RKO (cell line): ENCODE data around the gene OGN.

ENCODE experiments used
- DNase-seq: peaks from one replicate; pipeline ENCODE4 v3.0.0-alpha.2; 2016; ENCODE audit warnings: low spot score

Gene OGN

GRCh38 chr9:92405818-92406217 lies 1.4 kb upstream of the OGN start:
- no peak for DNase-seq

- DNase-seq, result no peak
Observed at GRCh38 chr9:92402826-92403745, 1.3 kb downstream of the OGN start.

GRCh38 chr9:92402360-92402759 lies 2.0 kb downstream of the OGN start:
- no peak for DNase-seq

GRCh38 chr9:92397853-92398252 lies 6.5 kb downstream of the OGN start:
- no peak for DNase-seq

GRCh38 chr9:92395617-92396016 lies 8.8 kb downstream of the OGN start:
- no peak for DNase-seq

GRCh38 chr9:92393686-92394085 lies 10.7 kb downstream of the OGN start:
- no peak for DNase-seq

GRCh38 chr9:92392690-92393089 lies 11.7 kb downstream of the OGN start:
- peak; percentile 50 for DNase-seq

- peak; percentile 26 for DNase-seq
Observed at GRCh38 chr9:92385953-92386352, 18.4 kb downstream of the OGN start.

GRCh38 chr9:92385477-92385876 lies 18.9 kb downstream of the OGN start:
- DNase-seq, result no peak

- DNase-seq, result no peak
Observed at GRCh38 chr9:92385001-92385400, 19.4 kb downstream of the OGN start.

- DNase-seq, result peak; percentile 35
Observed at GRCh38 chr9:92384375-92384774, 20.0 kb downstream of the OGN start.

- DNase-seq, result no peak
Observed at GRCh38 chr9:92381775-92382174, 22.6 kb downstream of the OGN start.

- DNase-seq, result no peak
Observed at GRCh38 chr9:92380603-92381002, 23.8 kb downstream of the OGN start.

GRCh38 chr9:92378865-92379560 lies 25.4 kb downstream of the OGN start:
- no peak for DNase-seq

GRCh38 chr9:92377876-92378275 lies 26.5 kb downstream of the OGN start:
- no peak for DNase-seq

- DNase-seq, result no peak
Observed at GRCh38 chr9:92373167-92373566, 31.2 kb downstream of the OGN start.

- DNase-seq, result no peak
Observed at GRCh38 chr9:92369075-92369474, 35.3 kb downstream of the OGN start.

- no peak for DNase-seq
Observed at GRCh38 chr9:92360083-92360482, 44.3 kb downstream of the OGN start.

- DNase-seq, result no peak
Observed at GRCh38 chr9:92359394-92359995, 44.9 kb downstream of the OGN start.

- DNase-seq, result no peak
Observed at GRCh38 chr9:92353051-92353450, 51.3 kb downstream of the OGN start.

- DNase-seq, result no peak
Observed at GRCh38 chr9:92350740-92351133, 53.6 kb downstream of the OGN start.

GRCh38 chr9:92349771-92350739 lies 54.3 kb downstream of the OGN start:
- DNase-seq, result no peak
